Measurements from ENCODE around the gene CLIP3.

The CLIP3 gene

DNA sequence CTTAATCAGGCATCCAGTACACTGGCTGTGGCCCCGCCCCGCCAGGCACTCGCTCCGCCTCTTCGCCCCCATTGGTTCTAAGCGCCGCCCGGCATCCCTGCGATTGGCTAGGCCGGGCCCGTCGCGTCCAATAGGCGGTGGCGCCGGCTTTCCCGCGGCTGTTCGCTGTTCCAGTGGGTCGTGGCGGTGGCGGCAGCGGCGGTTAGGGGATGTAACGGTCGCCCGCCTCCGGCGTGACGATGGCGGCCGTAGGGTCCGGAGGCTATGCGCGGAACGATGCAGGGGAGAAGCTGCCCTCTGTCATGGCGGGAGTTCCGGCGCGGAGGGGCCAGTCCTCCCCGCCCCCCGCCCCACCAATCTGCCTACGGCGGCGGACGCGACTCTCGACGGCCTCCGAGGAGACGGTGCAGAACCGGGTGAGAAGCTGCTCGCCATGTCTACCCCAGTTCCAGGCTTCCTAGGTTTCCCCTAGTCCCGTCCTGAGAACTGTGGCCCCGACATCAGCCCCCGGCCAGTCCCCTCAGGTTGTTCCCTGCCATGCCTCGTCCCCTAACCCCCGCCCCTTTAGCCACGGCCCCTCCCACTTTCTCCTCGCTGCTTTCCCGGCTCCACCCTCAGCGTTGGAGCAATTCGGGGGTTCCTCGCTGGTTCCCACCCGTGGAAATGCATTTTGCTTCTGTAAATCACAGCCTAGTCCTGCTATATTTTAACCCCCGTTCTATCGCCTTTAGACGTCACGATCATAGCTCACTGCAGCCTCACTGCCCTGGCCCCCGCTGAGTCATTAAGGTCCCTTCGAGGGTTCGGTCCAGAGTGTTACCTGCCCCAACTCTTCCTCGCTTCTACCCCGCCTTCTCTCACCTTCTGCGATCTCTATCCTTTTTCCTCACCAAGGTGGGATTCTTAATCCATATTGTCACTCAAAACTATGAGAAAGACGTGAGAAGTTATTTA is 22.3 kb upstream of the CLIP3 start, which contains the start of gene WDR62:
Gene WDR62 (plus strand): TSS at position 165 of the 954 bp plus-strand sequence. CDS start 75 bp downstream, at position 240.
- peak within 1 kb of the TSS; percentile 97 for H3K27ac ChIP-seq
- no peak for TF ChIP-seq ZFX (IDR thresholded peaks at IDR 0.05; ENCODE audit: borderline replicate concordance)
- TF ChIP-seq, protein P1, sequence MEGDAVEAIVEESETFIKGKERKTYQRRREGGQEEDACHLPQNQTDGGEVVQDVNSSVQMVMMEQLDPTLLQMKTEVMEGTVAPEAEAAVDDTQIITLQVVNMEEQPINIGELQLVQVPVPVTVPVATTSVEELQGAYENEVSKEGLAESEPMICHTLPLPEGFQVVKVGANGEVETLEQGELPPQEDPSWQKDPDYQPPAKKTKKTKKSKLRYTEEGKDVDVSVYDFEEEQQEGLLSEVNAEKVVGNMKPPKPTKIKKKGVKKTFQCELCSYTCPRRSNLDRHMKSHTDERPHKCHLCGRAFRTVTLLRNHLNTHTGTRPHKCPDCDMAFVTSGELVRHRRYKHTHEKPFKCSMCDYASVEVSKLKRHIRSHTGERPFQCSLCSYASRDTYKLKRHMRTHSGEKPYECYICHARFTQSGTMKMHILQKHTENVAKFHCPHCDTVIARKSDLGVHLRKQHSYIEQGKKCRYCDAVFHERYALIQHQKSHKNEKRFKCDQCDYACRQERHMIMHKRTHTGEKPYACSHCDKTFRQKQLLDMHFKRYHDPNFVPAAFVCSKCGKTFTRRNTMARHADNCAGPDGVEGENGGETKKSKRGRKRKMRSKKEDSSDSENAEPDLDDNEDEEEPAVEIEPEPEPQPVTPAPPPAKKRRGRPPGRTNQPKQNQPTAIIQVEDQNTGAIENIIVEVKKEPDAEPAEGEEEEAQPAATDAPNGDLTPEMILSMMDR (IDR thresholded peaks at IDR 0.05), result no peak

DNA sequence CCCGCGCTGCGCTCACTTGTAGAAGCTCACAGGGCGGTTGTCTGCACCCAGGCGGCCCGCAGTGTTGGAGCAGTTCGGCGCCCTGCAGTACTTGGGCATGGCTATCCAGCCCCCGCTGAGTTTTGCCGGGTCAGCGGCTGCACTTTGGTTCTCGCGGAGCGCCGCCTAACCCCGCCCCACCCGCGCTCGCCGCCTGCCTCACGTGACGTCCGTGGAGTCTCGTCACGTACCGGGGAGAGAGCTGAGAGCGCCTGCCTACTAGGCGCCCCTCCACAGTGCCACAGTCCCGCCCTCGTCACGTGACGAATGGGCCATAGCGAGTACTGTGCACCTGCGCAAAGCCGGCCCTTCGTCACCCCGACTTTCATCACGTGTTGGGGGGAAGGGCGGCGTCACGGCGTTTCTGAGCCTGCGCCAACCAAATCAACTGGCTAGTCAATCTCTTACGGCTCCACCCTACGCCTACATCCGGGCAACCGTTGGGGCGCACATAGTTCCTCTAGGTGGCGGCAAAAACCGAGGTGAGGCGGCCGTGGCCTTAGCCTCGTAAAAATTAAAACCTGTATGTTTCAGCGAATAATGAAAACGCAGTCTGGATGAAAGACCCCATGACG is 21.6 kb upstream of the CLIP3 start, which contains the start of gene THAP8:
Gene THAP8 (minus strand): TSS at position 167 of the 614 bp plus-strand sequence. CDS start 68 bp downstream, at position 99.
- H3K27ac ChIP-seq, result peak within 1 kb of the TSS; percentile 97
- TF ChIP-seq, protein P1 (IDR thresholded peaks at IDR 0.05), result peak; percentile 52
- no peak for TF ChIP-seq ZFX (IDR thresholded peaks at IDR 0.05; ENCODE audit: borderline replicate concordance)

DNA sequence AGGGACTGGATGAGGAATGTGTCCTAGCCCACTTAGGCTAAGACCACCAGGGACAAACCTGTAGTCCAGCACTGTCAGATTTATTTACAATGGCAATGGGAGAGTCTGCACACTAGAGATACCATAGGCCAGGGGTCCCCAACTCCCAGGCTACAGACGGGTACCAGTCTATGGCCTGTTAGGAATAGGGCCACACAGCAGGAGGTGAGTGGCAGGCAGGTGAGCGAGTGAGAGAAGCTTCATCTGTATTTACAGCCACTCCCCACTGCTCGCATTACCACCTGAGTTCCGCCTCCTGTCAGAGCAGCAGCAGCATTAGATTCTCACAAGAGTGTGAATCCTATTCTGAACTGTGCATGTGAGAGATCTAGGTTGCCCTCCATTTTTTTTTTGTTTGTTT is 19.0 kb upstream of the CLIP3 start:
- no peak for TF ChIP-seq ZFX (IDR thresholded peaks at IDR 0.05; ENCODE audit: borderline replicate concordance)
- TF ChIP-seq, protein P1 (IDR thresholded peaks at IDR 0.05), result no peak; the same call in 1 of the 2 replicates
- no peak overlapping the region; the same call in 1 of the 2 replicates for H3K27ac ChIP-seq

DNA sequence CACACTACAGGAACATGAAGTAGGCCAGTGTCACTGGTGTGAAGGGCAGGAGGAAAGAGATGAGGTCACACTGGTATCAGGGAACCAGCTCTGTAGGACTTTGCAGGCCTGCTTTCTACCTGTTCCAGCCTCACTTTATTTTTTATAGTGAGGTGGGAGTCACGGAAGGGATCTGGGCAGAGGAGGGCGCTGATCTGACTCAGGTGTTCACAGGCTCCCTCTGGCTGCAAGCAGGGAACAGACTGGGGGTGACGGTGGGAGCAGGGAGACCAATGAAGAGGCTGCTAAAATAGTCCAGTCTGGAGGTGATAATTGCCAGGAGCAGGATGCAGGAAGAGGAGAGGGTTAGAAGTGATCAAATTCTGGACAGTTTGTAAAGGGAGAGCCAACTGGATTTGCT is 18.6 kb upstream of the CLIP3 start:
- no peak overlapping the region; the same call in 1 of the 2 replicates for H3K27ac ChIP-seq
- TF ChIP-seq, protein P1 (IDR thresholded peaks at IDR 0.05), result peak; percentile 20
- no peak for TF ChIP-seq ZFX (IDR thresholded peaks at IDR 0.05; ENCODE audit: borderline replicate concordance)

DNA sequence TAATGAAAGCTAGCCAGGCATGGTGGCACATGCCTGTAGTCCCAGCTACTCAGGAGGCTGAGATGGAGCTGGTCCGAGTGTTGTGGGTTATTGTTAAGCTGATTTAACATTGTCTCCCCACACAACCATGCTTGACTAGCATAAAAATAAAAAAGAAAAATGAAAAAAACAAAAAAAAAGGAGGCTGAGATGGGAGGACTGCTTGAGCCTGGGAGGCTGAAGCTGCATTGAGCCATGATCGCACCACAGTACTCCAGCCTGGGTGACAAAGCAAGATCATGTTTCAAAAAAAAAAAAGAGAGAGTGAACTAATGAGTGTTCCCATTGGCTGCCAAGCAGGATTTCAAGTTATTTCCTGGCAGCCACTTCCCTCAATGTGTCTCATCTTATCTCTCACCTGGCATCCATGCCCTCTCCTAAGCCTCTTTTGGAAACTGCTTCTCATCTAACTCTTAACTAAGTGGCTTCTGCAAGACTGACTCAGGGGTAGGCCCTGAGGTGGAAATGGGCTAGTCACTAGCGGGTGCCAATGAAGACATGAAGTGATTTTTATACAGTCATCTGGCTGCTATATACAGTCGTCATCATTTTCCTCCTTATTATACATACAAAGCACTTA is 16.5 kb upstream of the CLIP3 start:
- peak overlapping the region; percentile 33 for H3K27ac ChIP-seq
- TF ChIP-seq, protein P1 (IDR thresholded peaks at IDR 0.05), result no peak
- TF ChIP-seq ZFX (IDR thresholded peaks at IDR 0.05; ENCODE audit: borderline replicate concordance), result no peak

DNA sequence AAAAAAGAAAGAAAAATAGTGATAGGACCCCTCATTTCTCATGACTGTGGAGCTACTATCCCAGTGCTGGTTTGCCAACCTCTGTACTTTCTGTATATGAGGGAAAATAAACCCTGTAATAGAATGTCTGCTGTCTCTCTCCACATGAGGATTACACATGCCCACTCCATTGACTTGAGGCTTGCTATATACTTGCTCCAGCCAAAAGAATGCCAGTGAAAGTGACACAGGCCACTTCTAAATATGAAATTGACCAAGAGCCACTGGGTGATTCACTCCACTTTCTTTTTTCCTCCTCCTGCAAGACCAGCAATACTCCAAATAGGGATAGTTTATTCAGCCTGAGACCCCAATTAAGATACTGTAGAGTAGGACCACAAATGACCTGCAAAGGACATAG is 15.2 kb upstream of the CLIP3 start:
- TF ChIP-seq, protein P1 (IDR thresholded peaks at IDR 0.05), result no peak
- TF ChIP-seq ZFX (IDR thresholded peaks at IDR 0.05; ENCODE audit: borderline replicate concordance), result no peak
- no peak overlapping the region for H3K27ac ChIP-seq
